HG02973 (cell line): ENCODE measurements around the gene SULT1A2.
"Not testable (repeated sequence)": the region's sequence is repeated elsewhere in the genome, so short reads cannot be mapped to it uniquely, and the experiment has no call there.

Experiments used
- ATAC-seq: cut with Tn5 transposase; IDR thresholded peaks from one replicate; pipeline ENCODE4 v1.9.1; 2021; ENCODE audit warnings: moderate library complexity; ENCODE audit not compliant: unreplicated experiment

Gene SULT1A2

GRCh38 chr16:28562199-28562598 is 34.7 kb downstream of the SULT1A2 start:
- ATAC-seq = no peak

DNA sequence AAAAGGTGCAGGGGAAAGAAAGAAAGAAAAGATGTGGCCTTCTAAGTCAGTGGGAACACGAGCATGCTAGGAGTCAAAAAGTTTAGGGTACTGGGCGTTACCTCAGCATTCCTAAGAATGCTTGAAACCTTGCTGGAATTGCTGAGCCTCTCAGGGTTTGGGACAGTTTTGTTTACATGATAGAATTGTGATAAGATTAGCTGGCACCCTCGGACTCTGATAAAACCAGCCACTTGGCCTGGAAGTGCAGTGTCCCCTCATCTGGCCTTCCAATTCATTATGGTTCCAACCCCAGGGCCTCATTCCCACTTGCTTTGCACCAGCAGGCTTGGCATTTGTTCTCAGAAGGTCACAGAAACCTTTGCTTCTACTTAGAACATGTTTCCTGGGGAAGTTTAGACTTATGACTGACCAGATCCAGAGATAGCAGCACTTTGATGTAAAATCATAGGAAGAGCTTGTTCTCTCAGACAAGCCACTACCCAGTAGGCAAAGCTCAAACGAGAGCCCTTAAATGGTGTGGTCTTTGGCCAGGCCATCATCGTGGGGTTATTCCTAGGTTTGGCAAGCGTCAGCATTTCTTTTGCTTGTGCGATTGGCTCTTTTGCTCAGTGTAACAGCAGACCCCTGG is 35.2 kb downstream of the SULT1A2 start:
- no peak for ATAC-seq

- no peak for ATAC-seq
Measured at GRCh38 chr16:28558456-28558855, 38.4 kb downstream of the SULT1A2 start.

GRCh38 chr16:28556914-28557320 is 39.9 kb downstream of the SULT1A2 start:
- ATAC-seq = no peak

- no peak for ATAC-seq
Measured at GRCh38 chr16:28555561-28555960, 41.3 kb downstream of the SULT1A2 start.

DNA sequence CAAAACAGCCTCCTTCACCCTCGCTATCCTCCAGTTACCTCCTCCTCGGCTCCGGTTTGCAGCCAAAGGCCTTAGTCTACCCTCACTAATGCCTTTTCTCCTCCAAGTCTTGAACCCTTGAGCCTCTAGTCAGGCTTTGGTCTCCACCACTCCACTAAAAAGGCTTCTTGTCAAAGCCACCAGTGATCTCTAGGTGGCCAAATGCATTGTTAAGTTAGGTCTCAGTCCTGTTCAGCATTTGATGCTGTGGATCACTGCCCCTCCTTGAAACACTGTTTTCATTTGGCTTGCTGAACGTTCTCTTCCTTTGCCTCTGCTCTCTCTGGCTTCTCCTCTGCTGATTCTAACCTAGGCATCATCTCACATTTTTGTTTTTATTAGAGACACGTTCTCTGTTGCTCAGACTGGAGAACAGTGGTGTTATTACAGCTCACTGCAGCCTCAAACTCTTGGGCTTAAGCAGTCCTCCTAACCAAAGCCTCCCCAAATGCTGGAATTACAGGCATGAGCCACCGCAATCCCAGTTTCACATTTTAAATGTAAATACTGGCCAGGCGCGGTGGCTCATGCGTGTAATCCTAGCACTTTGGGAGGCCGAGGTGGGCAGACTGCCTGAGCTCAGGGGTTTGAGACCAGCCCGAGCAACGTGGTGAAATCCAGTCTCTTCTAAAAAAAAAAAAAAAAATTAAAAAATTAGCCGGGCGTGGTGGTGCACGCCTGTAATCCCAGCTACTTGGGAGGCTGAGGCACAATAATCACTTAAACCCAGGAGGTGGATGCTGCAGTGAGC is 42.0 kb downstream of the SULT1A2 start:
- ATAC-seq = no peak

DNA sequence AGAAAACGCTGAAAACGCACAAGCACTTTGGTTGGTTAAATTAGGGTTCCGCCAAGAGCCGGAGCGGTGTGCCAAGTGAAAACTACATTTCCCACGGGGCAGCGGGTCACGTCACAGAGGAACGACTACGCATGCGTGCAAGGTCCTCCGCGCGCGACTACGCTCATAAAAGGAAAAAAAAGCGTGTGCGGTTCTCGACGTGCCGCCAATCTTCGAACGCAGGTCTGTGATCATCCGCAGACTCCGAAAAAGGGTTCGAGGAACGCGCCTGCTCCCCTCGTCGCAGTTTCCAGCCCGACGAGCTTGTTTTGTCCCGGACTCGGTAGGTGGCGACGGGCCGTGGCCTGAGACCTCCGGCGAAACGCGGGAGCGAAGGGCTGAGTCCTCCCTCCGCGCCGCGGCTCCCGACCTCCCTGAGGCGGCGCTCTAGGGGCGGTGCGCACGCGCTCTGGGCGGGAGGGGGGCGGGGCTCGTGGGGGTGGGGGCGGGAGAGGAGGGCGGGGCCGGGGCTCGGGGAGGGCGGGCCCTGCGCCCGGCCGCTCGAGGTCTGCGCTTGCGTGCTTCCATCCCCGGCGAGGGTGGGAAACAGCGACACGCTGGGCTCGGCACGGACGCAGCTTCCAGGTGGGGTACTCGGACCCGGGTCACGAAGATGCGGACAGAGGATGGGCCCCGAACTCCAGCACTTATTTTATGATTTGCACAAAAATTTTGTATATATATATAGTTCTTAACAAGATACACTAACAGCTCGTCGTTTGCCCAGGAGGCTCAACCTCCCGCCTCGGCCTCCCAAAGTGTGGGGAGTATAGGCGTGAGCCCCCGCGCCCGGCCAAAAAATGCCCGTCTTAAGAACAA is 42.8 kb downstream of the SULT1A2 start, which contains the start of gene SGF29:
Gene SGF29 (plus strand): TSS at position 145 of the 858 bp plus-strand sequence. CDS start 27,150 bp downstream, outside the sequence.
- peak; percentile 70 for ATAC-seq

- no peak for ATAC-seq
Measured at GRCh38 chr16:28549301-28549899, 47.5 kb downstream of the SULT1A2 start.

DNA sequence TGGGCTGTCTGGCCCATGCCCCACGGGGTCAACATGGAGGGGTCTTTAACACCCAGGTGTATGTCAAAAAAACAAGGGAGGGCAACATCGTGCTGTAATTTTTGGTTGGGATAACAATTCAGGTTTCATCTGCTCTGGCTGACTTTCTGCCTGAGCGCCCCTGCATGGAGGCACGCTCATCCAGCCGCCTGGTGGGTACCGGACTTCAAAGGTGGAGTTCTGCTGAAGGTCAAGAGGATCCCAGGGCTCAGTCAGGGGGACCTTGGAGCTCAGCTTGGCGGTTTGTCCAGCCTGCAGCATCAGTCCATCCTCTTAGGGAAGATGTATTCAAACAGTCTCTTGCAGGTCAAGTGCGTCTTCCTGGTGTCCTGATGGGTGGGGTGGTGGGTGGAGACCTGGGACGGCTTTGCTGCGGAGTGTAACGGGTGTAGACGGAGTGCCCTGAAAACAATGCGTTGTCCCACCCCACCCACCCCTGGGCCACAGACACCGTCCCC is 48.5 kb downstream of the SULT1A2 start:
- ATAC-seq = no peak

DNA sequence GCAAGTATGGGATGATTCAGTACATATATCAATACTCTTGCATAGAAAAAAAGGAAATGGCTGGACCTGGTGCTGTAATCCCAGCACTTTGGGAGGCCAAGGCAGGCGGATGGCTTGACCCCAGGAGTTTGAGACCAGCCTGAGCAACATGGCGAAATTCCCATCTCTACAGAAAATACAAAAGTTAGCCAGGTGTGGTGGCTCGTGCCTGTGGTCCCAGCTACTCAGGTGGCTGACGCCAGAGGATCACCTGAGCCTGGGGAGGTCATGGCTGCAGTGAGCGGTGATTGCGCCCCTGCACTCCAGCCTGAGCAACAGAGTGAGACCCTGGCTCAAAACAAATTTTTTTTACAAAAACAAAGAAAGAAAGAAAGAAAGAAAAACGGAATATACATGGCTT is 50.2 kb downstream of the SULT1A2 start:
- no peak for ATAC-seq

- ATAC-seq = not testable (repeated sequence)
Measured at GRCh38 chr16:28545964-28546363, 50.9 kb downstream of the SULT1A2 start.

GRCh38 chr16:28544998-28545397 is 51.9 kb downstream of the SULT1A2 start:
- no peak for ATAC-seq

- no peak for ATAC-seq
Measured at GRCh38 chr16:28543072-28543471, 53.8 kb downstream of the SULT1A2 start.

DNA sequence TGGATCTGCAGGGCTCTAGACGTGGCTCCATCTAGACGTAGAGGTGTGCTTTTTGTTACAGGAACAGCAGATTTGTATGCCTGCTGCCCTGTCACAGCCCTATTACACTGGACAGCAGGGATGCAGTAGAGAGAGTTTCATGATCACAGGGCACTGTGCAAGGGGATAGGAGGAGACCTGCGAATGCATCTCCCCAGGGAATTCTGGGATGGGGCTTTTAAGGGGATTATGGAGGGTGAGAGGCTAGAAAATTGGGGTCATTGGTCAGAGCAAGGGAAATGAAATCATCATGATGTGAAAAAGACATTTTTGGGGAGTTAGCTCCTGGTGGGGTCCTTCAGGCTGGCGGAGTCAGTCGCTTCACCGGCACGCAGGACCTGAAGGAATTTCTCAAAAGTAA is 54.2 kb downstream of the SULT1A2 start:
- no peak for ATAC-seq
